Neuronal stem cell (in vitro differentiated cells): Measurements from ENCODE around the gene PLOD2.

Experiments used
- DNase-seq: peaks from one replicate; pipeline ENCODE4 v3.0.0-alpha.2; 2013; ENCODE audit warnings: low spot score
- H2AFZ ChIP-seq: one replicate; pipeline ENCODE4 v1.6.1; 2013; ENCODE audit warnings: mild to moderate bottlenecking, low read length, inconsistent platforms
- H2AK5ac ChIP-seq: 2 replicates; pipeline ENCODE4 v1.6.1; 2013; ENCODE audit warnings: low read depth, mild to moderate bottlenecking, inconsistent platforms, low read length, moderate library complexity, mixed read lengths
- H2BK120ac ChIP-seq: 2 replicates; pipeline ENCODE4 v1.6.1; 2013; ENCODE audit warnings: low read depth, mild to moderate bottlenecking, inconsistent platforms, low read length, moderate library complexity, mixed read lengths
- H2BK12ac ChIP-seq: one replicate; pipeline ENCODE4 v1.6.1; 2013; ENCODE audit warnings: low read length, inconsistent platforms
- H2BK15ac ChIP-seq: 2 replicates; pipeline ENCODE4 v1.6.1; 2013; ENCODE audit warnings: mild to moderate bottlenecking, low read length, inconsistent platforms, mixed read lengths
- H2BK5ac ChIP-seq: one replicate; pipeline ENCODE4 v1.6.1; 2013; ENCODE audit warnings: inconsistent platforms, mild to moderate bottlenecking, low read length, moderate library complexity
- H3K14ac ChIP-seq: one replicate; pipeline ENCODE4 v1.6.1; 2013; ENCODE audit warnings: low read length, inconsistent platforms
- H3K18ac ChIP-seq: 2 replicates; pipeline ENCODE4 v1.6.1; 2013; ENCODE audit warnings: low read length, inconsistent platforms
- H3K23ac ChIP-seq: 2 replicates; pipeline ENCODE4 v1.6.1; 2013; ENCODE audit warnings: low read depth, mild to moderate bottlenecking, mixed read lengths, low read length, inconsistent platforms; ENCODE audit not compliant: poor library complexity
- H3K27ac ChIP-seq: replicated peaks from 3 replicates; pipeline ENCODE4 v1.5.1; 2013; ENCODE audit warnings: low read length, inconsistent platforms
- H3K27me3 ChIP-seq, 3 experiments: 2 replicates each; pipeline ENCODE4 v1.6.1; 2013; ENCODE audit warnings: low read length in 3 of 3, mild to moderate bottlenecking in 2 of 3, inconsistent platforms in 1 of 3, low read depth in 1 of 3, mixed read lengths in 1 of 3, moderate library complexity in 1 of 3; ENCODE audit not compliant: control insufficient read depth in 3 of 3, insufficient read depth in 3 of 3
- H3K36me3 ChIP-seq, 2 donors: replicated peaks in 1 of 2; 2 replicates each; pipeline ENCODE4 v1.6.1; 2013; ENCODE audit warnings: low read length in 2 of 2; ENCODE audit not compliant: control insufficient read depth in 2 of 2, insufficient read depth in 2 of 2
- H3K4ac ChIP-seq: 2 replicates; pipeline ENCODE4 v1.6.1; 2013; ENCODE audit warnings: inconsistent platforms, mild to moderate bottlenecking, low read length, moderate library complexity
- H3K4me1 ChIP-seq, 2 donors: 1 replicate in 1 of 2; 2 replicates in 1 of 2; pipeline ENCODE4 v1.6.1; 2013; ENCODE audit warnings: low read length in 2 of 2, low read depth in 1 of 2; ENCODE audit not compliant: control insufficient read depth in 2 of 2, insufficient read depth in 1 of 2
- H3K4me2 ChIP-seq: one replicate; pipeline ENCODE4 v1.6.1; 2013; ENCODE audit warnings: mild to moderate bottlenecking, low read length, inconsistent platforms; ENCODE audit not compliant: insufficient read depth, poor library complexity, severe bottlenecking
- H3K4me3 ChIP-seq, 2 donors: 2 replicates each; pipeline ENCODE4 v1.5.1; 2013; ENCODE audit warnings: low read length in 2 of 2, mild to moderate bottlenecking in 2 of 2, inconsistent platforms in 1 of 2, moderate library complexity in 1 of 2
- H3K79me1 ChIP-seq: one replicate; pipeline ENCODE4 v1.6.1; 2013; ENCODE audit warnings: low read depth, mild to moderate bottlenecking, inconsistent platforms, low read length, moderate library complexity
- H3K9ac ChIP-seq: one replicate; pipeline ENCODE4 v1.6.1; 2013; ENCODE audit warnings: mild to moderate bottlenecking, low read depth, low read length, inconsistent platforms; ENCODE audit not compliant: poor library complexity
- H3K9me3 ChIP-seq, 2 donors: replicated peaks in 1 of 2; 2 replicates each; pipeline versions ENCODE3 to v1.6.1; 2013; ENCODE audit warnings: low read length in 2 of 2, mild to moderate bottlenecking in 2 of 2, inconsistent platforms in 1 of 2, low read depth in 1 of 2, mixed read lengths in 1 of 2, moderate library complexity in 1 of 2; ENCODE audit not compliant: control insufficient read depth in 2 of 2, insufficient read depth in 1 of 2
- H4K8ac ChIP-seq: one replicate; pipeline ENCODE4 v1.6.1; 2013; ENCODE audit warnings: low read depth, mild to moderate bottlenecking, inconsistent platforms, low read length, moderate library complexity
- H4K91ac ChIP-seq: one replicate; pipeline ENCODE4 v1.6.1; 2013; ENCODE audit warnings: low read length, low read depth, mild to moderate bottlenecking, inconsistent platforms; ENCODE audit not compliant: poor library complexity
- WGBS, 2 donors: extraction: QIAGEN DNeasy Blood & Tissue Kit; methylation state at CpG; one replicate each; pipeline ENCODE4 v1.1.7; 2013; ENCODE audit warnings: missing lambda C conversion rate in 2 of 2, mixed read lengths in 1 of 2; ENCODE audit not compliant: insufficient read length in 2 of 2, insufficient replicate concordance in 1 of 2; ENCODE audit errors: extremely low coverage in 2 of 2; 5-methylcytosine and 5-hydroxymethylcytosine counted together

Gene PLOD2

DNA sequence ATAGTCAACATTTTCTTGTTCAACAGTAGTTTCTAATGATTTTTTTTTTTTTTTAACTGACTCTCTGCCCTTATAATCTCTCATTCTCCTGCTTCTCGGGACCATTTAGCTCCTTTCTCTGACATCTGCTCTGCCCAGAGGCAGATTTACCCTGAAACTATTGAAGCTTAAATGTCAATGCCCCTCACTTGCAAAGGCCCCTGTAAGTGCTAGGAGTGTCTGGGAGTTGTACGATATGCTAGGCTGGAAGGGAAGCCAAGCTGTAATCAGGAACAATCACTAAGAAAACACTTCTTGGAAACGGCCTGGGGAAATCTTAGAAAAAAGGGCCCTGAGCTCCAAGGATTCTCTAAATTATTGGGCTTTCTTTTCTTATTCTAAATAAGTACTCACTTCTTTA is 5.8 kb upstream of the PLOD2 start:
- Histone ChIP-seq H2AFZ (no peak overlapping the region), H2BK5ac (no peak overlapping the region), H3K18ac (no peak overlapping the region), H3K14ac (no peak overlapping the region), H3K9ac (no peak overlapping the region), H3K27me3 (peaks cover 0 to 13% (median 0%) of the 10 kb centered on the region in 3 experiments), H2BK15ac (no peak overlapping the region), H4K8ac (no peak overlapping the region), H3K9me3 (peaks cover 0 to 5% of the 10 kb centered on the region in 2 donors), H3K4ac (no peak overlapping the region), H3K36me3 (no peaks in the 10 kb centered on the region), H3K4me2 (no peak overlapping the region), H4K91ac (no peak overlapping the region), H2BK12ac (no peak overlapping the region), H3K4me3 (no peak overlapping the region), H3K79me1 (no peaks in the 10 kb centered on the region), H3K4me1 (no peaks in the 10 kb centered on the region), H3K23ac (no peak overlapping the region), H2AK5ac (no peak overlapping the region), H3K27ac (no peak overlapping the region), H2BK120ac (no peak overlapping the region)
- DNase-seq: no peak
- WGBS, 2 donors: no CpG with 5 or more reads among the region's 3 CpGs

- no peak overlapping the region for H4K8ac ChIP-seq
- H3K9ac ChIP-seq: no peak overlapping the region
- no peak overlapping the region for H2AK5ac ChIP-seq
- no peak overlapping the region for H3K4ac ChIP-seq
- no peak overlapping the region for H2BK12ac ChIP-seq
- DNase-seq: no peak
- no CpG with 5 or more reads among the region's 4 CpGs for WGBS, 2 donors
- H2BK5ac ChIP-seq: no peak overlapping the region
- no peak overlapping the region for H4K91ac ChIP-seq
- H3K27ac ChIP-seq: no peak overlapping the region
- no peak overlapping the region for H3K4me3 ChIP-seq
- no peak overlapping the region for H2BK120ac ChIP-seq
- H3K27me3 ChIP-seq: peaks cover 0 to 17% (median 3%) of the 10 kb centered on the region in 3 experiments
- no peak overlapping the region for H2BK15ac ChIP-seq
- H3K4me1 ChIP-seq: no peaks in the 10 kb centered on the region
- no peaks in the 10 kb centered on the region for H3K79me1 ChIP-seq
- H3K18ac ChIP-seq: no peak overlapping the region
- H3K23ac ChIP-seq: no peak overlapping the region
- H3K4me2 ChIP-seq: no peak overlapping the region
- no peaks in the 10 kb centered on the region for H3K36me3 ChIP-seq
- peaks cover 0 to 5% of the 10 kb centered on the region in 2 donors for H3K9me3 ChIP-seq
- no peak overlapping the region for H3K14ac ChIP-seq
- no peak overlapping the region for H2AFZ ChIP-seq
Measured at GRCh38 chr3:146166415-146166821, 5.4 kb upstream of the PLOD2 start.

DNA sequence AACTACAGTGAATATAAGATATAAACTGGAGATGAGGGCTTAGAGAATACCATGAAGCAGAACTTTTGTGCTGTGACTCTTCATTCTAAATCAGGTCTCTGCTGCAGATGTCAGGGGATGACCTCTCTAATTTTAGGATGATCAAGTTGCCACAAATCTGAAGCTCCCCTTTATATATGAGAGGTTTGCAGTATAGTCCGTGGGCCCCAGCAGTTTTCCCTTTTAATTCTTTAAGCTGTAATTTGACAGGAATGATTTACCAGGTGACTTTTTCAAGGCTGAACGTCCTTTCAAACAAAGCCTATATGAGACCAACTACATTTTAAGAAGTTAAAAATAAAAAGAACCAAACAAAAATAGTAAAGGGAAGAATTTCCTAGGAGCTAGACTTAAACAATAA is 4.9 kb upstream of the PLOD2 start:
- no peaks in the 10 kb centered on the region for H3K79me1 ChIP-seq
- H4K91ac ChIP-seq: no peak overlapping the region
- no peak overlapping the region for H3K4me3 ChIP-seq
- H3K14ac ChIP-seq: no peak overlapping the region
- H3K9ac ChIP-seq: no peak overlapping the region
- WGBS, 2 donors: no CpG with 5 or more reads among the region's 2 CpGs
- H2BK12ac ChIP-seq: no peak overlapping the region
- no peak overlapping the region for H2AFZ ChIP-seq
- H3K9me3 ChIP-seq: peaks cover 0 to 4% of the 10 kb centered on the region in 2 donors
- H3K4ac ChIP-seq: no peak overlapping the region
- H3K23ac ChIP-seq: no peak overlapping the region
- H2BK120ac ChIP-seq: no peak overlapping the region
- no peaks in the 10 kb centered on the region for H3K36me3 ChIP-seq
- no peak for DNase-seq
- no peak overlapping the region for H3K27ac ChIP-seq
- H4K8ac ChIP-seq: no peak overlapping the region
- no peak overlapping the region for H2BK15ac ChIP-seq
- H2BK5ac ChIP-seq: no peak overlapping the region
- H2AK5ac ChIP-seq: no peak overlapping the region
- no peak overlapping the region for H3K18ac ChIP-seq
- no peaks in the 10 kb centered on the region for H3K4me1 ChIP-seq
- H3K4me2 ChIP-seq: no peak overlapping the region
- peaks cover 0 to 19% (median 4%) of the 10 kb centered on the region in 3 experiments for H3K27me3 ChIP-seq

DNA sequence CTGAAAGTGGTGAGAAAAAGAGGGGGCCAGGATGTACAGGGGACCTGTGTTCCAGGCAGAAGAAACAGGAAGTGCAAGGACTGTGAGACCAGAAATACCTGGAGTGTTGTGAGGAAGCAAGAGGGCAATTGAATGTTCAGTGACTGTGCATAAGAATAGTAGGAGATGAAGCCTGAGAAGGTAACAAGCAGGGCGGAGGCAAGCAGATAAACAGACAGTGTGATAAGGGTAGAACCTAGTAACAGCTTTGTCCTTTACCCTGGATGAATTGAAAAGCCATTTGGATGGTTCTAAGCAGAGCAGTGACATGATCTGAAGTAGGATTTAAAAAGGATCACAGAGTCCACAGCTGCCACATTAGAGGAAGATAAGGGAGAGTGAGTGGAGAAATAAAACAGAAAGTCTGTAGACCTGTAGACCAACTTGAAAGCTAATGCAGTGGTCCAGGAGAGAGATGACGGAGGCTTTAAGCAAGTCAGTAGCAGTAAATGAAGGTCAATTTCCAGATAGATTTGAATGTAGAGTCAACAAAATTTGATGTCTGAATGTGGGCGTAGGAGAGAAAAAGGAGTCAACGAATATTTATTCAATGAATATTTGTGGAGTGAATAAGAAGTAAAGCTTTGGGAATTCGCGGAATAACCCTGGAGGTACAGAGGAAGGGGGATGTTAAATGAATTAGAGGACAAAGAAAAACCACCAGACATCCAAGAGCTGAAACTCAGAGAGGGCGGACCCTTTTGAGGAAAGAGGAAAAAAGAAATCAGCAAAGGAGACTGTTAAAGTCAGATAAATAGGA is 4.2 kb upstream of the PLOD2 start:
- Histone ChIP-seq H4K8ac (no peak overlapping the region), H3K36me3 (no peaks in the 10 kb centered on the region), H3K9ac (no peak overlapping the region), H3K9me3 (no peaks in the 10 kb centered on the region), H3K27me3 (peaks cover 0 to 19% (median 4%) of the 10 kb centered on the region in 3 experiments), H2BK120ac (no peak overlapping the region), H3K4me2 (no peak overlapping the region), H3K4me3 (no peak overlapping the region), H3K79me1 (no peaks in the 10 kb centered on the region), H3K27ac (no peak overlapping the region), H2BK5ac (no peak overlapping the region), H3K4me1 (no peaks in the 10 kb centered on the region), H4K91ac (no peak overlapping the region), H3K23ac (no peak overlapping the region), H2AK5ac (no peak overlapping the region), H3K18ac (no peak overlapping the region), H2BK15ac (no peak overlapping the region), H3K14ac (no peak overlapping the region), H3K4ac (no peak overlapping the region), H2BK12ac (no peak overlapping the region), H2AFZ (no peak overlapping the region)
- DNase-seq: no peak
- no CpG with 5 or more reads among the region's 7 CpGs for WGBS, 2 donors
